Measurements from ENCODE around the gene NSD2.

The NSD2 gene

DNA sequence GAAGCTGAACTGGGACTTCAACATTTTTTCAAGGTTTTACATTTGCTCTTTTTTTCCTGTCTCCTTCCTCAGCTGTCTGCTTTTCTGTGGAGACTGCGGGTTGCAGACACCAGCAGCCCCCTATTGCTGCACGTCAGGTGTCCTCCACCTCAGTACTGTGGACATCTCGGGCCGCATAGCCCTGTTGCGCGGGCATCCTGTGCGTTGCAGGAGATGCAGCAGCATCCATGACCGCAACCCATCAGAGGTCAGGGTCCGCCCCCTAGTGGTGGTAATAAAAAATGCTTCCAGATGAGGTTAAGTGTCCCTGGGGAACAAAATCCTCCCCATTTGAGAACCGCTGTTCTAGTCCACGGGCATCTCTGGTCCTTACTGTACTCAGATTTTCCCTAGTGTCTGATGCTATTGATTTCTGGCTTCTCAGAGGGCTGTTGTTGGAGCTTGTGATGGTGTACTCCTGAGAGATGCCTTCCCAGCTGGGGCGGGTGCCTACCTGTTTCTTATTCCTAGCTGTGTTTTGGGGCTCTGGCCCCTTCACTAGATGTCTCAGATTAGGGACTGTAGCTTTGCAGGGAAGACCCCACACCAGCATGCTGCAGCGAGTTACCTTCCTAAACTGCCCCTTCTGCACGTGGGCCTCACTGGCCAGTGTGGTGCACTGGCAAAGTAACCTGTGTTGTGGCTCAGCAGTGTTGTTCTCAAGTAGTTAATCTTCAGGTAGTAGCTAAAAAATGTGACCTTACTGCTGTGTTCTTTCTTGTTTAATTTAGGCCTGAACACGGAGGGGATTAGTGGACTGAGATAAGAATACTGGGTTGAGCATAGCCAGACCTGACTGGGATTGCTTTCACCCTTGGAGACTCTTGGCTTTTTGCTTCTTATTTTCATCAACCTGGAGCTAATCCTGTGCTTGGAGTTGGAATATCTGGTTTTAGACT lies 28.2 kb downstream of the NSD2 start:
- H3K36me3 ChIP-seq (ENCODE audit: low read length), result peaks cover 37% of the 10 kb centered on the region
- H3K9me2 ChIP-seq (replicated peaks; ENCODE audit: insufficient read depth, low read length), result no peaks in the 10 kb centered on the region
- peaks cover 45% of the 10 kb centered on the region for H4K20me1 ChIP-seq (ENCODE audit: low read depth, low read length)
- TF ChIP-seq EZH2phosphoT487 (conservative IDR thresholded peaks at IDR 0.05; ENCODE audit: low read length), result no peak
- TF ChIP-seq, protein P1, sequence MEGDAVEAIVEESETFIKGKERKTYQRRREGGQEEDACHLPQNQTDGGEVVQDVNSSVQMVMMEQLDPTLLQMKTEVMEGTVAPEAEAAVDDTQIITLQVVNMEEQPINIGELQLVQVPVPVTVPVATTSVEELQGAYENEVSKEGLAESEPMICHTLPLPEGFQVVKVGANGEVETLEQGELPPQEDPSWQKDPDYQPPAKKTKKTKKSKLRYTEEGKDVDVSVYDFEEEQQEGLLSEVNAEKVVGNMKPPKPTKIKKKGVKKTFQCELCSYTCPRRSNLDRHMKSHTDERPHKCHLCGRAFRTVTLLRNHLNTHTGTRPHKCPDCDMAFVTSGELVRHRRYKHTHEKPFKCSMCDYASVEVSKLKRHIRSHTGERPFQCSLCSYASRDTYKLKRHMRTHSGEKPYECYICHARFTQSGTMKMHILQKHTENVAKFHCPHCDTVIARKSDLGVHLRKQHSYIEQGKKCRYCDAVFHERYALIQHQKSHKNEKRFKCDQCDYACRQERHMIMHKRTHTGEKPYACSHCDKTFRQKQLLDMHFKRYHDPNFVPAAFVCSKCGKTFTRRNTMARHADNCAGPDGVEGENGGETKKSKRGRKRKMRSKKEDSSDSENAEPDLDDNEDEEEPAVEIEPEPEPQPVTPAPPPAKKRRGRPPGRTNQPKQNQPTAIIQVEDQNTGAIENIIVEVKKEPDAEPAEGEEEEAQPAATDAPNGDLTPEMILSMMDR (IDR thresholded peaks at IDR 0.05; ENCODE audit: insufficient read depth, low read length, poor library complexity, severe bottlenecking), result peak; percentile 63
- H3K9ac ChIP-seq (ENCODE audit: low read length), result no peak overlapping the region
- peaks cover 96% of the 10 kb centered on the region for H3K79me2 ChIP-seq (ENCODE audit: insufficient read depth, low read length)
- H3K27ac ChIP-seq (ENCODE audit: low read depth, low read length), result peak overlapping the region; percentile 59
- H3F3A ChIP-seq (ENCODE audit: insufficient read depth), result peaks cover 16% of the 10 kb centered on the region
- no peak overlapping the region for H2AFZ ChIP-seq (ENCODE audit: low read depth, low read length, severe bottlenecking)
- no peaks in the 10 kb centered on the region for H3K27me3 ChIP-seq (ENCODE audit: low read length)
- no peak overlapping the region for H3K4me3 ChIP-seq (ENCODE audit: insufficient read depth, low read length, poor library complexity, severe bottlenecking)
- H3K9me3 ChIP-seq (ENCODE audit: insufficient read depth, low read length), result no peaks in the 10 kb centered on the region
- H3K4me2 ChIP-seq (ENCODE audit: low read depth, low read length, poor library complexity, severe bottlenecking), result peak overlapping the region; percentile 25

DNA sequence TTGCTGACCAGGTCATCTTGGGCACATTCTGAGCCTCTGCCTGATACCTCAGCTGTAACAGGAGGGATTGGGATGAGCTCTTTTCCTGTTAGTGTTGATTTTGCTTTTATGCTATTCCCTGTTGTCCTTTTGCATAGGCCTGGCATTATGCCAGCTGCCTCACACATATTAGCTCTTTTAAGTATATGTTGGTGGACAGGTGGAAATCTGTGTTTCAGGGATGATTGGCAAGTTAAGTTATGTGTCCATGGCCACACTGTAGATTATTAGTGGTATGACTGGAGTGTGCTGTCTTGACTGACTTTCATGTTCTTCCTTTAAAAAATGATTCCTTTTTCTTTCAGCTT lies 28.9 kb downstream of the NSD2 start:
- Histone ChIP-seq H3K36me3 (ENCODE audit: low read length) (peaks cover 35% of the 10 kb centered on the region), H3K27ac (ENCODE audit: low read depth, low read length) (no peak overlapping the region), H3F3A (ENCODE audit: insufficient read depth) (peaks cover 11% of the 10 kb centered on the region), H3K9me3 (ENCODE audit: insufficient read depth, low read length) (no peaks in the 10 kb centered on the region), H3K9me2 (replicated peaks; ENCODE audit: insufficient read depth, low read length) (no peaks in the 10 kb centered on the region), H3K4me2 (ENCODE audit: low read depth, low read length, poor library complexity, severe bottlenecking) (no peak overlapping the region), H3K4me3 (ENCODE audit: insufficient read depth, low read length, poor library complexity, severe bottlenecking) (no peak overlapping the region), H3K27me3 (ENCODE audit: low read length) (no peaks in the 10 kb centered on the region), H3K79me2 (ENCODE audit: insufficient read depth, low read length) (peaks cover 96% of the 10 kb centered on the region), H2AFZ (ENCODE audit: low read depth, low read length, severe bottlenecking) (no peak overlapping the region), H4K20me1 (ENCODE audit: low read depth, low read length) (peaks cover 40% of the 10 kb centered on the region), H3K9ac (ENCODE audit: low read length) (no peak overlapping the region)
- TF ChIP-seq EZH2phosphoT487 (conservative IDR thresholded peaks at IDR 0.05; ENCODE audit: low read length), result no peak
- TF ChIP-seq, protein P1 (IDR thresholded peaks at IDR 0.05; ENCODE audit: insufficient read depth, low read length, poor library complexity, severe bottlenecking), result no peak

DNA sequence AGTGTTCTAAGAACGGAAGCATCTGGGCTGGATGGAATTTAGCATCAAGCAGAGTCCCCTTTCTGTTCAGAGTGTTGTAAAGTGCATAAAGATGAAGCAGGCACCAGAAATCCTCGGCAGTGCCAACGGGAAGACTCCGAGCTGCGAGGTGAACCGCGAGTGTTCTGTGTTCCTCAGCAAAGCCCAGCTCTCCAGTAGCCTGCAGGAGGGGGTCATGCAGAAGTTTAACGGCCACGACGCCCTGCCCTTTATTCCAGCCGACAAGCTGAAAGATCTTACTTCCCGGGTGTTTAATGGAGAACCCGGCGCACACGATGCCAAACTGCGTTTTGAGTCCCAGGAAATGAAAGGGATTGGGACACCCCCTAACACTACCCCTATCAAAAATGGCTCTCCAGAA lies 29.4 kb downstream of the NSD2 start:
- Histone ChIP-seq H3K4me2 (ENCODE audit: low read depth, low read length, poor library complexity, severe bottlenecking) (no peak overlapping the region), H3F3A (ENCODE audit: insufficient read depth) (peaks cover 6% of the 10 kb centered on the region), H3K9me3 (ENCODE audit: insufficient read depth, low read length) (no peaks in the 10 kb centered on the region), H2AFZ (ENCODE audit: low read depth, low read length, severe bottlenecking) (no peak overlapping the region), H3K36me3 (ENCODE audit: low read length) (peaks cover 34% of the 10 kb centered on the region), H3K27me3 (ENCODE audit: low read length) (no peaks in the 10 kb centered on the region), H4K20me1 (ENCODE audit: low read depth, low read length) (peaks cover 34% of the 10 kb centered on the region), H3K79me2 (ENCODE audit: insufficient read depth, low read length) (peaks cover 96% of the 10 kb centered on the region), H3K4me3 (ENCODE audit: insufficient read depth, low read length, poor library complexity, severe bottlenecking) (no peak overlapping the region), H3K9me2 (replicated peaks; ENCODE audit: insufficient read depth, low read length) (no peaks in the 10 kb centered on the region), H3K9ac (ENCODE audit: low read length) (no peak overlapping the region), H3K27ac (ENCODE audit: low read depth, low read length) (no peak overlapping the region)
- no peak for TF ChIP-seq EZH2phosphoT487 (conservative IDR thresholded peaks at IDR 0.05; ENCODE audit: low read length)
- TF ChIP-seq, protein P1 (IDR thresholded peaks at IDR 0.05; ENCODE audit: insufficient read depth, low read length, poor library complexity, severe bottlenecking), result no peak

Measured in SU-DHL-6 (cell line).